Smooth muscle cell (in vitro differentiated cells): ENCODE data around the gene MRPL54. TPM values are rescaled to one million over a fixed set of nuclear protein-coding genes. Genes with fewer than 3 reads are reported as not detected.
"Not testable (repeated sequence)": the region's sequence is repeated elsewhere in the genome, so short reads cannot be mapped to it uniquely, and the experiment has no call there.

Source experiments
- DNase-seq: peaks from one replicate; lab custom pipeline; 2025; ENCODE audit not compliant: unreplicated experiment; lab: John Stamatoyannopoulos, UW
- H2AFZ ChIP-seq: fragments of 200-600 bp; sonication (generic); 2 replicates; pipeline ENCODE4 v1.6.0; 2016; ENCODE audit warnings: antibody characterized with exemption, low read depth, mild to moderate bottlenecking
- H3F3A ChIP-seq: fragments of 200-600 bp; sonication (generic); 2 replicates; pipeline ENCODE4 v1.6.0; 2017; ENCODE audit warnings: antibody characterized with exemption, low read depth
- H3K27ac ChIP-seq: fragments of 200-600 bp; sonication (generic); 2 replicates; pipeline ENCODE4 v1.5.1; 2016; ENCODE audit warnings: low read depth, mild to moderate bottlenecking
- H3K27me3 ChIP-seq: fragments of 200-600 bp; sonication (generic); 2 replicates; pipeline ENCODE4 v1.6.1; 2016; ENCODE audit warnings: low read depth, mild to moderate bottlenecking
- H3K36me3 ChIP-seq: fragments of 200-600 bp; sonication (generic); 2 replicates; pipeline ENCODE4 v1.5.1; 2016; ENCODE audit warnings: low read depth
- H3K4me1 ChIP-seq: fragments of 200-600 bp; sonication (generic); 2 replicates; pipeline ENCODE4 v1.5.1; 2016; ENCODE audit warnings: low read depth
- H3K4me2 ChIP-seq: fragments of 200-600 bp; sonication (generic); 2 replicates; pipeline ENCODE4 v1.6.0; 2016; ENCODE audit warnings: mild to moderate bottlenecking
- H3K4me3 ChIP-seq: fragments of 200-600 bp; sonication (generic); 2 replicates; pipeline ENCODE4 v1.5.1; 2016; ENCODE audit warnings: mild to moderate bottlenecking
- H3K79me2 ChIP-seq: fragments of 200-600 bp; sonication (generic); 2 replicates; pipeline ENCODE4 v1.6.0; 2016; ENCODE audit warnings: low read depth, mild to moderate bottlenecking
- H3K9ac ChIP-seq: fragments of 200-600 bp; sonication (generic); 2 replicates; pipeline ENCODE4 v1.6.0; 2016; ENCODE audit warnings: low read depth
- H3K9me3 ChIP-seq: fragments of 200-600 bp; sonication (generic); replicated peaks from 2 replicates; pipeline ENCODE4 v1.5.1; 2016; ENCODE audit warnings: low read depth
- H4K20me1 ChIP-seq: fragments of 200-600 bp; sonication (generic); 2 replicates; pipeline ENCODE4 v1.6.0; 2016; ENCODE audit warnings: low read depth
- CTCF ChIP-seq: fragments of 200-600 bp; sonication (generic); IDR thresholded peaks from 2 replicates; pipeline ENCODE4 v1.5.1; 2017; ENCODE audit warnings: borderline replicate concordance, mild to moderate bottlenecking, antibody characterized with exemption; ENCODE audit not compliant: insufficient read depth, poor library complexity, severe bottlenecking
- WGBS: methylation state at CpG from one replicate; pipeline ENCODE4 v1.1.7; 2016; ENCODE audit warnings: low lambda C conversion rate; 5-methylcytosine and 5-hydroxymethylcytosine counted together
- polyA plus RNA-seq: library from polyadenylated mRNA; unstranded; fragments of >200 nt; fragmentation: Nextera tagmentation; extraction: Ambion mirVana; gene quantifications from 2 replicates; pipeline ENCODE4 v1.2.1, GENCODE V29; 2016
- total RNA-seq: library from RNA; depleted of rRNA; stranded (reverse); fragments of >200 nt; gene quantifications from 2 replicates; pipeline ENCODE4 v1.2.3, GENCODE V29; 2014

Gene MRPL54
- total and polyA plus RNA-seq, 2 experiments from 2014 or later = 19.5 to 60.8 TPM

- TF ChIP-seq CTCF = no peak
- Histone ChIP-seq H3K9me3 (no peaks in the 10 kb centered on the region), H3K4me1 (peaks cover 3% of the 10 kb centered on the region), H3K27me3 (no peaks in the 10 kb centered on the region), H3K27ac (peak overlapping the region; percentile 93), H3F3A (peaks cover 6% of the 10 kb centered on the region), H3K9ac (no peak overlapping the region), H4K20me1 (no peaks in the 10 kb centered on the region), H2AFZ (peak overlapping the region; percentile 92), H3K4me2 (peak overlapping the region; percentile 82), H3K36me3 (no peaks in the 10 kb centered on the region), H3K79me2 (peaks cover 28% of the 10 kb centered on the region), H3K4me3 (peak overlapping the region; percentile 75)
- no peak for DNase-seq
- 61% methylated on average over 1 of the region's 1 CpG for WGBS
Observed at GRCh38 chr19:3762130-3762473, 380 bp upstream of the MRPL54 start.

- Histone ChIP-seq H3K9ac (no peak overlapping the region), H3K4me3 (no peak overlapping the region), H3K4me1 (peaks cover 3% of the 10 kb centered on the region), H2AFZ (no peak overlapping the region), H3K79me2 (peaks cover 18% of the 10 kb centered on the region), H3K4me2 (no peak overlapping the region), H4K20me1 (no peaks in the 10 kb centered on the region), H3K36me3 (no peaks in the 10 kb centered on the region), H3F3A (peaks cover 6% of the 10 kb centered on the region), H3K27me3 (no peaks in the 10 kb centered on the region), H3K9me3 (no peaks in the 10 kb centered on the region), H3K27ac (no peak overlapping the region)
- DNase-seq = no peak
- TF ChIP-seq CTCF = no peak
- WGBS = 97% methylated on average over 12 of the region's 12 CpGs
Observed at GRCh38 chr19:3765121-3765520, 2.6 kb downstream of the MRPL54 start.

- not testable (repeated sequence) for H3K36me3 ChIP-seq, H3F3A ChIP-seq, H3K4me3 ChIP-seq, H3K27me3 ChIP-seq, H3K27ac ChIP-seq, H3K4me1 ChIP-seq, H4K20me1 ChIP-seq, H3K9me3 ChIP-seq, H3K4me2 ChIP-seq, H3K9ac ChIP-seq, DNase-seq, H2AFZ ChIP-seq
- H3K79me2 ChIP-seq = peaks cover 11% of the 10 kb centered on the region
- 96% methylated on average over 5 of the region's 5 CpGs for WGBS
Observed at GRCh38 chr19:3765757-3766156, 3.3 kb downstream of the MRPL54 start.

- Histone ChIP-seq H3K27me3 (no peaks in the 10 kb centered on the region), H3K27ac (no peak overlapping the region), H2AFZ (no peak overlapping the region), H3K4me1 (no peaks in the 10 kb centered on the region), H3K9ac (no peak overlapping the region), H3F3A (peaks cover 6% of the 10 kb centered on the region), H3K4me3 (no peak overlapping the region), H3K4me2 (no peak overlapping the region), H4K20me1 (no peaks in the 10 kb centered on the region), H3K9me3 (no peaks in the 10 kb centered on the region), H3K79me2 (peaks cover 5% of the 10 kb centered on the region), H3K36me3 (no peaks in the 10 kb centered on the region)
- WGBS = 94% methylated on average over 7 of the region's 7 CpGs
- DNase-seq = no peak
- no peak for TF ChIP-seq CTCF
Observed at GRCh38 chr19:3766520-3766919, 4.0 kb downstream of the MRPL54 start.
